HG03457 (cell line): ENCODE data around the gene CORIN.
A peak's percentile ranks its signal among the peaks of the same experiment; 100 is the strongest.
"Not testable (repeated sequence)": the region's sequence is repeated elsewhere in the genome, so short reads cannot be mapped to it uniquely, and the experiment has no call there.

Source experiments
- ATAC-seq: cut with Tn5 transposase; IDR thresholded peaks from one replicate; pipeline ENCODE4 v1.9.1; 2021; ENCODE audit warnings: moderate number of reproducible peaks; ENCODE audit not compliant: unreplicated experiment

Gene CORIN

GRCh38 chr4:47695260-47695659 lies 142.6 kb downstream of the CORIN start:
- no peak for ATAC-seq

GRCh38 chr4:47694322-47694721 lies 143.5 kb downstream of the CORIN start:
- ATAC-seq, result no peak

DNA sequence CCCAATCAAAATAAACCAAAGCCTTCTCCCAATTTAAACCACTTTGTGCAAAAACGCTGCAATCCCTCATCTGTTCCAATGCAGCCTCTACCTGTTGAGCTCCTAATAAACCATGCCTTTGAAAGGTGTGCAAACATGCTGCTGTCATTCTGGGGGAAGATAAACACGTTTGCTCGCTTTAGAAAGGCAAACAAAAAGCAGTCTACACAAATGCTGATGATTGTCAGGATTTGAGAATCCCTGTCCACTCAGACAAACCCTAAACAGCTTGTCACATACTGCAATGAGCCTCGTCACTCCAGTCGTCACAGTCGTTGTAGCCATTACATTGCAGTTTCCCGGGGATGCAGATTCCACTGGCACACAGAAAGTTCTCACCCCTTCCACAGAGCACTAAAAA lies 145.2 kb downstream of the CORIN start:
- ATAC-seq, result no peak

- ATAC-seq, result not testable (repeated sequence)
These were observed 146.0 kb downstream of the CORIN start for GRCh38 chr4:47691757-47692383.

DNA sequence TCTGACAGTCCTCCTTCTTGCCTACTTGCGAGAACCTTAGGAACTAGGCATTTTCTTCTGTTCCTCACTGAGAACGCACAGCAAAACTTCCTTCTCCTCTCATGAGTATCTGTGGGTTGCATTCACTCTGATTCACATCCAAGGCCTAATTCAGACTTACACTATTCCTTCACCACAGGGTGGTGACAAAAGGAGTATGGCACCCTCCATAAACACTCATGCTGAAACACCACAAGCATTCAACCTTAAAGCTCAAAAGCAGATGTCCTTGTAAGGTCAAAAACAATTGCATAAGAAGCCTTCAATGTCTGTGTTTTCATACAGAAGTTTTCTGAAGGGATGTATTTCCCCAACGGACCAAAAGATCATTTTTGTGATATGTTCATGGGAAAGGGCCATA lies 147.3 kb downstream of the CORIN start:
- ATAC-seq, result no peak

GRCh38 chr4:47686294-47686872 lies 151.5 kb downstream of the CORIN start:
- peak; percentile 52 for ATAC-seq

GRCh38 chr4:47675806-47676205 lies 162.1 kb downstream of the CORIN start:
- ATAC-seq, result no peak

DNA sequence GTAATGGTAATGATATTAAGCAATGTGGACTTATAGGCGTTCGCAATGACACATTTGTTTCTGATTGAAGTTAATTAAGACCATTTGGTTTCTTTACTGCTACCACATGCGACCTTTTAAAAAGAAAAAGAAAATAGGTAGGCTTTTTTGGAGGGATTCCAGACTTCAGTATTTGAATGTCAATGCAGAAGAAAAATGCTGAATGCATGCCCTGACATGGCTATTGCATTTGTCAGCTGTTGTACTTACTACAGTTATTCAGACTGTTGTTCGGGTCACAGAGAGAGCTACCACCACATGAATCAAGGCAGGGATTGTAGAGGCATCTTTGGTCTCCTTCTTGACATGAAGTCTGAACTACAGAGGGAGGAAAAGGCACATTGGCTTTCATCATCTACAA lies 163.7 kb downstream of the CORIN start:
- no peak for ATAC-seq

DNA sequence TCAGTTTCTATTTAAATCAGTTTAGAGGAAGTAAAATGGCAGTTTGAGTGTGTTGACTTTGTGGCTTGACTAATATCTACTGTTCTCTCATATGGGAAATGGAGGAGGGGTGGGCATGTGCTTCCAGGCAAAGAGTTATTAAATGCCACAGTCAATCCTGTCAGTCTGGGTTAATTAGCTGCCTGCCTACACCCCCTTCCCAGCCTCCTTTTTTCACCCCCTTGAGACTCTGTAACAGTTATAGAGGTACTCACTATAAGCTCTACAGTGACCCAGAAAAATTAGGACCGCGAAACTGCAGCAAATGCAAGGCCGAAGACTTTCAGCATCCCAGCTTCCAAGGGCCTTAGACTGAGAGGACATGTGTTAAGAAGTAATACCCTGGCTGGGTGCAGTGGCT lies 165.2 kb downstream of the CORIN start:
- no peak for ATAC-seq

GRCh38 chr4:47669946-47670345 lies 167.9 kb downstream of the CORIN start:
- no peak for ATAC-seq

- no peak for ATAC-seq
These were observed 169.0 kb downstream of the CORIN start for GRCh38 chr4:47668810-47669408.

DNA sequence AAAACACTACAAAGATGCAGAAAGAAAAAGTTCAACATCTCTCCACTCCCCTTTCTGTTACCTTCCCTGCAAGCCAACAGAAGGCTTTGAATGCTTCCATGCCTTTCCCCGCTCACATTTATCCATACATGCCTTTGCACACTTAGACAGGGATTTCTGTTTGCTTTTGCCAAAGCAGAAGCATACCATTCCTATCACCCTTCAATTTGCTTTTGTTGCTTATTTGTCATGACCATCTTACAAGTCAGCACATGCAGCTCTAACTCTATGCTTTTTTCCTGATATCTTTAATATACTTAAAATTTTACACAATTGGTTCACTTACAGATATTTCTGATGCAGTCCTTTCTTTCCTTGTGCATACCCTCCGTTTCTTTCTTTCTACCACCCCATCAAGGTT lies 169.6 kb downstream of the CORIN start:
- ATAC-seq, result no peak

DNA sequence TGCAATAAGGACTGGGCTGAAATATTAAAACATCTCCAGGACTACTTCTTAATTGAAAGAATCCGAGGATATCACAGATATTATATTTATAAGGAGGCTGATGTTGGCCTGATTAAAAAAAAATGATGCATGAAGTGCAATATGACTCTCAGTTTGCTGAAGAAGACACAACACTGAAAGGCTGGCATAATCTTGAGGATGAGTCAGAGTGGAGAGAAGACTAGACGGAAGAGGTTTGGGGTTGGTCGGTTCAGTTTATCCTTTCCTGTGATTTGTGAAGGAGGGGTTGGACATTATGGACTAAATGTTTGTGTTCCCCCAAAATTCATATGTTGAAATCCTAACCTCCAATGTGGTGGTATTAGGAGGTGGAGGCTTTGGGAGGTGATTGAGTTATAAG lies 170.3 kb downstream of the CORIN start:
- no peak for ATAC-seq

- ATAC-seq, result no peak
These were observed 173.6 kb downstream of the CORIN start for GRCh38 chr4:47664051-47664826.

DNA sequence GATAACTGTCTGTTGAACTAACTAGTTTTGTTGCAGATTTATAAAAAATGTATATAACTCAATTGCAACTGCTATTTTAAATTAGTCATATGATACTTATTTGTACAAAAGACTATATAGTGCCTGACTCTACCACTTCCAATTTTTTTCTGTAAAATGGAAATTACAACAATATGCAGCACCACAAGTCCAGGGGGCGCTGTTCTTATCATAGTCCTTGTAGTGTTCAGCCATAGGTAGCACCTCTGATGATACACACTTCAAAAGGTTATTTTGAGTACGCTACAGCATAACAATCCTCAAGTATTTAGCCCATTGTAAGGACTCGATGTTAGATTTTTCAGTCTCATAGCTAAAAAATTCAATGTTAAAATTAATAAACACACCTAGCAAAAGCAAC lies 174.9 kb downstream of the CORIN start:
- ATAC-seq, result no peak

GRCh38 chr4:47661741-47662140 lies 176.1 kb downstream of the CORIN start:
- no peak for ATAC-seq

- ATAC-seq, result no peak
These were observed 178.5 kb downstream of the CORIN start for GRCh38 chr4:47659342-47659741.

GRCh38 chr4:47654972-47655693 lies 182.7 kb downstream of the CORIN start:
- ATAC-seq, result no peak

- ATAC-seq, result no peak
These were observed 185.8 kb downstream of the CORIN start for GRCh38 chr4:47652092-47652491.

- no peak for ATAC-seq
These were observed 186.6 kb downstream of the CORIN start for GRCh38 chr4:47651231-47651630.

- no peak for ATAC-seq
These were observed 187.2 kb downstream of the CORIN start for GRCh38 chr4:47650584-47651130.
